GM23338 (cell line): ENCODE measurements around the gene PCDHB4.

Experiments used
- CTCF ChIP-seq, 2 experiments: fragments of 200-600 bp in 1 of 2; sonication (generic) in 1 of 2; conservative IDR thresholded peaks; 2 replicates each; pipeline versions ENCODE4 v1.5.1 to v1.6.1; 2016 to 2017; ENCODE audit warnings: antibody characterized with exemption in 2 of 2, low read depth in 2 of 2, mild to moderate bottlenecking in 2 of 2, moderate library complexity in 1 of 2
- EZH2phosphoT487 ChIP-seq: fragments of 200-600 bp; sonication (generic); IDR thresholded peaks from one replicate; pipeline ENCODE4 v1.8.1; 2018; ENCODE audit warnings: antibody characterized with exemption; ENCODE audit not compliant: unreplicated experiment
- POLR2AphosphoS5 ChIP-seq: IDR thresholded peaks from 2 replicates; pipeline ENCODE4 v1.6.1; 2016; ENCODE audit warnings: antibody characterized with exemption, low read depth
- ZNF114 ChIP-seq: fragments of 250-450 bp; sonication (Bioruptor Pico); IDR thresholded peaks from 2 replicates; pipeline ENCODE4 v1.5.0; 2020; ENCODE audit warnings: mild to moderate bottlenecking, moderate library complexity

GRCh38 chr5:141150224-141150992, 28.8 kb downstream of the PCDHB4 start:
- no peak for TF ChIP-seq CTCF (conservative IDR thresholded peaks at IDR 0.05; ENCODE audit: low read depth in 2 of 2)
- no peak for TF ChIP-seq ZNF114
- no peak for TF ChIP-seq EZH2phosphoT487
- no peak for TF ChIP-seq POLR2AphosphoS5
